H9 (cell line): ENCODE data around the gene NCAM2. TPM values are rescaled to one million over a fixed set of nuclear protein-coding genes. Genes with fewer than 3 reads are reported as not detected.

Experiments used
- DNase-seq: peaks from one replicate; pipeline ENCODE4 v3.0.0-alpha.2; 2017
- H2AFZ ChIP-seq: one replicate; pipeline ENCODE4 v1.6.1; 2013; ENCODE audit warnings: mild to moderate bottlenecking, low read length, control low read depth, moderate library complexity
- H2AK5ac ChIP-seq: 2 replicates; pipeline ENCODE4 v1.6.1; 2013; ENCODE audit warnings: low read length, control low read depth, mixed read lengths; ENCODE audit not compliant: insufficient read length
- H2BK120ac ChIP-seq: one replicate; pipeline ENCODE4 v1.6.1; 2013; ENCODE audit warnings: low read depth, mild to moderate bottlenecking, low read length, control low read depth, inconsistent platforms; ENCODE audit not compliant: poor library complexity, severe bottlenecking
- H2BK12ac ChIP-seq: 2 replicates; pipeline ENCODE4 v1.6.1; 2013; ENCODE audit warnings: low read length, control low read depth, mixed read lengths, low read depth; ENCODE audit not compliant: insufficient read length
- H2BK15ac ChIP-seq: 2 replicates; pipeline ENCODE4 v1.6.1; 2013; ENCODE audit warnings: low read depth, low read length, control low read depth
- H2BK20ac ChIP-seq: one replicate; pipeline ENCODE4 v1.6.1; 2013; ENCODE audit warnings: low read depth, mild to moderate bottlenecking, low read length, control low read depth, inconsistent platforms; ENCODE audit not compliant: poor library complexity, severe bottlenecking
- H2BK5ac ChIP-seq: 2 replicates; pipeline ENCODE4 v1.6.1; 2013; ENCODE audit warnings: low read length, control low read depth, mixed read lengths; ENCODE audit not compliant: insufficient read length
- H3K14ac ChIP-seq: 2 replicates; pipeline ENCODE4 v1.6.1; 2013; ENCODE audit warnings: low read length, control low read depth; ENCODE audit not compliant: insufficient read depth
- H3K18ac ChIP-seq: 2 replicates; pipeline ENCODE4 v1.6.1; 2013; ENCODE audit warnings: low read depth, mild to moderate bottlenecking, mixed read lengths, low read length, control low read depth; ENCODE audit not compliant: insufficient read length
- H3K23ac ChIP-seq: 2 replicates; pipeline ENCODE4 v1.6.1; 2013; ENCODE audit warnings: low read length, control low read depth, mixed read lengths, low read depth; ENCODE audit not compliant: insufficient read length
- H3K23me2 ChIP-seq: 2 replicates; pipeline ENCODE4 v1.6.1; 2013; ENCODE audit warnings: low read depth, mild to moderate bottlenecking, mixed read lengths, low read length, control low read depth; ENCODE audit not compliant: insufficient read length, poor library complexity, severe bottlenecking
- H3K27ac ChIP-seq: 2 replicates; pipeline ENCODE4 v1.5.1; 2013; ENCODE audit warnings: low read length, control low read depth, mixed read lengths, low read depth; ENCODE audit not compliant: insufficient read length
- H3K27me3 ChIP-seq: 2 replicates; pipeline ENCODE4 v1.6.1; 2013; ENCODE audit warnings: low read length, control low read depth, inconsistent platforms; ENCODE audit not compliant: insufficient read depth
- H3K4ac ChIP-seq: 2 replicates; pipeline ENCODE4 v1.6.1; 2013; ENCODE audit warnings: low read depth, mild to moderate bottlenecking, control low read depth, inconsistent platforms, low read length, moderate library complexity
- H3K4me1 ChIP-seq: 2 replicates; pipeline ENCODE4 v1.6.1; 2013; ENCODE audit warnings: low read length, control low read depth, inconsistent platforms; ENCODE audit not compliant: insufficient read depth
- H3K4me2 ChIP-seq: 2 replicates; pipeline ENCODE4 v1.6.1; 2013; ENCODE audit warnings: low read length, control low read depth, mixed read lengths; ENCODE audit not compliant: insufficient read length, insufficient read depth
- H3K56ac ChIP-seq: 2 replicates; pipeline ENCODE4 v1.6.1; 2013; ENCODE audit warnings: low read depth, mild to moderate bottlenecking, mixed read lengths, low read length, control low read depth; ENCODE audit not compliant: insufficient read length
- H3K79me1 ChIP-seq: 2 replicates; pipeline ENCODE4 v1.6.1; 2013; ENCODE audit warnings: low read depth, mild to moderate bottlenecking, moderate library complexity, low read length, control low read depth, inconsistent platforms; ENCODE audit not compliant: insufficient read depth, poor library complexity, severe bottlenecking
- H3K79me2 ChIP-seq: 2 replicates; pipeline ENCODE4 v1.6.1; 2013; ENCODE audit warnings: low read length, control low read depth, inconsistent platforms; ENCODE audit not compliant: insufficient read depth
- H3K9ac ChIP-seq: 2 replicates; pipeline ENCODE4 v1.6.1; 2013; ENCODE audit warnings: low read length, control low read depth, mixed read lengths; ENCODE audit not compliant: insufficient read length; ENCODE audit errors: extremely low read depth
- H3K9me3 ChIP-seq: one replicate; pipeline ENCODE4 v1.6.1; 2013; ENCODE audit warnings: low read depth, low read length, inconsistent platforms; ENCODE audit not compliant: control insufficient read depth
- H3T11ph ChIP-seq: one replicate; pipeline ENCODE4 v1.6.1; 2013; ENCODE audit warnings: mild to moderate bottlenecking, low read length, control low read depth, inconsistent platforms
- H4K20me1 ChIP-seq: one replicate; pipeline ENCODE4 v1.6.1; 2013; ENCODE audit not compliant: control insufficient read depth, insufficient read length, insufficient read depth
- H4K5ac ChIP-seq: 2 replicates; pipeline ENCODE4 v1.6.1; 2013; ENCODE audit warnings: low read depth, mild to moderate bottlenecking, mixed read lengths, low read length, control low read depth; ENCODE audit not compliant: insufficient read length
- H4K8ac ChIP-seq: replicated peaks from 2 replicates; pipeline ENCODE4 v1.6.1; 2013; ENCODE audit warnings: low read length, control low read depth, mixed read lengths, low read depth; ENCODE audit not compliant: insufficient read length
- H4K91ac ChIP-seq: 2 replicates; pipeline ENCODE4 v1.6.1; 2013; ENCODE audit warnings: low read depth, mild to moderate bottlenecking, moderate library complexity, mixed read lengths, low read length, control low read depth; ENCODE audit not compliant: insufficient read length
- H3K27ac Mint-ChIP-seq, 3 experiments: 2 replicates in 2 of 3; 3 replicates in 1 of 3; pipeline ENCODE4 v1.8.0; 2020 to 2021; ENCODE audit warnings: mixed read lengths in 3 of 3, mild to moderate bottlenecking in 1 of 3, moderate library complexity in 1 of 3
- H3K27me3 Mint-ChIP-seq: 2 replicates; pipeline ENCODE4 v1.8.0; 2021; ENCODE audit warnings: low read depth, mild to moderate bottlenecking, moderate library complexity, mixed read lengths
- H3K36me3 Mint-ChIP-seq, 3 experiments: 2 replicates in 2 of 3; 3 replicates in 1 of 3; pipeline ENCODE4 v1.8.0; 2020 to 2021; ENCODE audit warnings: low read depth in 3 of 3, mixed read lengths in 3 of 3; ENCODE audit not compliant: insufficient read depth in 1 of 3
- H3K4me1 Mint-ChIP-seq, 2 experiments: 2 replicates each; pipeline ENCODE4 v1.8.0; 2020; ENCODE audit warnings: mixed read lengths in 2 of 2
- H3K4me3 Mint-ChIP-seq, 2 experiments: 2 replicates in 1 of 2; 3 replicates in 1 of 2; pipeline ENCODE4 v1.8.0; 2020 to 2021; ENCODE audit warnings: mild to moderate bottlenecking in 2 of 2, mixed read lengths in 2 of 2, moderate library complexity in 1 of 2
- H3K9me3 Mint-ChIP-seq, 2 experiments: 2 replicates in 1 of 2; 3 replicates in 1 of 2; pipeline ENCODE4 v1.8.0; 2020; ENCODE audit warnings: mild to moderate bottlenecking in 2 of 2, mixed read lengths in 2 of 2, moderate library complexity in 1 of 2
- CTCF ChIP-seq: fragments of 200-600 bp; sonication (generic); conservative IDR thresholded peaks from 3 replicates; pipeline ENCODE4 v1.8.0; 2021; ENCODE audit warnings: antibody characterized with exemption, mild to moderate bottlenecking
- total RNA-seq: library from RNA; stranded (reverse); gene quantifications from 2 replicates; pipeline ENCODE4 v1.2.1, GENCODE V29; 2021

NCAM2 gene
- total RNA-seq, 1 experiment from 2014 or later, result 2.2 TPM

GRCh38 chr21:21233051-21233450 is 234.8 kb downstream of the NCAM2 start:
- H3K4me1 ChIP-seq, result no peaks in the 10 kb centered on the region

More at GRCh38 chr21:21233051-21233450, 234.8 kb downstream of the NCAM2 start:
- Histone ChIP-seq H3K4me2 (no peak overlapping the region), H3T11ph (no peak overlapping the region), H2AK5ac (no peak overlapping the region), H2BK20ac (no peak overlapping the region), H3K23me2 (no peaks in the 10 kb centered on the region), H3K14ac (no peak overlapping the region), H3K79me2 (no peaks in the 10 kb centered on the region), H3K9me3 (no peaks in the 10 kb centered on the region), H4K5ac (no peak overlapping the region), H2BK15ac (no peak overlapping the region), H3K23ac (no peak overlapping the region), H4K91ac (no peak overlapping the region), H4K20me1 (no peaks in the 10 kb centered on the region), H2BK120ac (no peak overlapping the region), H3K9ac (no peak overlapping the region), H3K79me1 (no peaks in the 10 kb centered on the region), H2BK5ac (no peak overlapping the region), H3K27me3 (no peaks in the 10 kb centered on the region), H2BK12ac (no peak overlapping the region), H2AFZ (no peak overlapping the region), H3K56ac (no peak overlapping the region), H3K4ac (no peak overlapping the region), H4K8ac (no peak overlapping the region), H3K18ac (no peak overlapping the region), H3K27ac (no peak overlapping the region)
- no peak for DNase-seq
- Mint-ChIP-seq H3K27ac (no peak overlapping the region), H3K27me3 (no peaks in the 10 kb centered on the region), H3K4me1 (no peaks in the 10 kb centered on the region), H3K36me3 (no peaks in the 10 kb centered on the region), H3K4me3 (no peak overlapping the region), H3K9me3 (no peaks in the 10 kb centered on the region)
- TF ChIP-seq CTCF, result no peak
